Activated T-cell treated with anti-CD3 and anti-CD28 coated beads for 48 hours (primary cell): ENCODE data around the gene DHCR7.

Source experiments
- DNase-seq: peaks from one replicate; pipeline ENCODE4 v3.0.0-alpha.2; 2020; ENCODE audit warnings: low read depth

Gene DHCR7

GRCh38 chr11:71477641-71478527 lies 29.7 kb upstream of the DHCR7 start:
- no peak for DNase-seq

DNA sequence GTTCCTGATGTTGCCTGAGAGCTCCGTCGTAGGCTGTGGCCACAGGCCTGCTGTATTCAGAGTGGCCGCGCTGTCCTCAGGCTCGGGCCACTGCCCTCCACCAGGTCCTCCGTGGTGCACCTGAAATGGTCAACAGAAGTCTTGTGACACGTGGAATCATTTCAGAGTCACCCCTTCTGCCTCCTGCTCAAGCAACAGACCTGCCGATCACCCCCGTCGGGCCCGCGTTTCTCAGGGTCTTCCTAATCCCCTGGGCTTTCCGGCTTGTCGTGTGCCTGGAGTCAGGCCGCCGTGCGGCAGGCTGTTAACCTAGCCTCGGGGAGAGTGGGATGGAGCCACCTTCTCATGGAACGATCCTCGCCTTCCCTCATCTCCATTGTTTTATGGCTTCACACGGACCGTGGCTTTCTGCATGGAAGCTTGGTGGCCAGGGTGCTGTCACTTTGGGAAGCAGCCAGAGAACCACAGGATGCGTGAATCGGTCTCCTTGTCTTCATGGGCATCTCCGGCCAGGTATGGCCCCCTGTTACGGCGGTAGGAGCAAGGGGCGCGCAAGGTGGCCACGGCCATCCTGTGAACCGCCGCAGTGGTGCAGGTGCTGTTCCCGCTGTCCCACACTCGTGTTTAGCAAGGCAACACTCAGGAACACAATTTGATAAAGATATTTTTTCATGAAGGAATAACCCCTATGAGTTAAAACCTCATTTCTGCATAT lies 28.9 kb upstream of the DHCR7 start:
- no peak for DNase-seq

GRCh38 chr11:71476031-71476430 lies 27.8 kb upstream of the DHCR7 start:
- DNase-seq: no peak

- DNase-seq: no peak
Measured at GRCh38 chr11:71474771-71475483, 26.7 kb upstream of the DHCR7 start.

GRCh38 chr11:71474141-71474770 lies 26.1 kb upstream of the DHCR7 start:
- DNase-seq: no peak

GRCh38 chr11:71473793-71474080 lies 25.5 kb upstream of the DHCR7 start:
- DNase-seq: no peak

GRCh38 chr11:71472941-71473792 lies 25.0 kb upstream of the DHCR7 start:
- DNase-seq: no peak

GRCh38 chr11:71472357-71472885 lies 24.2 kb upstream of the DHCR7 start:
- DNase-seq: no peak

- no peak for DNase-seq
Measured at GRCh38 chr11:71470946-71471345, 22.8 kb upstream of the DHCR7 start.

- no peak for DNase-seq
Measured at GRCh38 chr11:71467164-71467563, 19.0 kb upstream of the DHCR7 start.

DNA sequence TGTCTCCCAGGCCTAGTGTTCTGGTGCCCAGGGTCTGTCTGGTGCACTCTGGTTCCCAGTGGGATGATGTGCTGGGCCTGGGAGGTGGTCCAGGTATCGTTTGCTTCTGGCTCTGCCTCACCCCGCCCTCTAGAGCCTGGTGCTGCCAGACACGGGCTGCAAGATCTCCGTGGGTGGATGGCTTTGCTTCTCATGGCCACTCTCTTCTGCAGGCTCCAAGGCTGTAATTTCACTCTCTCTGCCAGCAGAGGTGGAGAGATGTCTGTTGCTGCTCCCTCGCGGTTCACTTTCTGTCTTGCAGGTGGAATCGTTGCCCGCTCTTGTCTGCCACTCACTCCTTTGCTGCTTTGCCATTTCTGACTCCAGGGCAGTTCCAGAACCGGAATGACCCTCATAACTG lies 18.2 kb upstream of the DHCR7 start:
- DNase-seq: no peak

DNA sequence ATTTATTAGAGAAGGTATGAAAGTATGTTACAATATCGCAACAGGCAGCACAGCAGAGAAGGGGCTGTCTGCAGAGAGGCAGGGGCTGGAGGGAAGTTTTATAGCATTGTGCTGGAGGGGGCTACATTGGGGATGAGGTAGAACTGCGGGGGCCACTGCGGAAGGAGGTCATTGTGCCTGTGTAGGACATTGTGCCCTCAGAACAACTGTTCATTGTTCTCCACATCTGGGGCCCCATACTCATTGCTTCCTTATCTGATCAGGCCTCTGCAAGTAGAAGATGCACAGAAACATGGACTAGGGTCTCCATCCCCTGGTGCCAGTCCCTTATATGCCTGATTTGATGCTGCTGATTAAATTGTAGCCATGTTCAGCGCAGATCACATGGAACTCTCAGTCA lies 16.9 kb upstream of the DHCR7 start:
- no peak for DNase-seq

DNA sequence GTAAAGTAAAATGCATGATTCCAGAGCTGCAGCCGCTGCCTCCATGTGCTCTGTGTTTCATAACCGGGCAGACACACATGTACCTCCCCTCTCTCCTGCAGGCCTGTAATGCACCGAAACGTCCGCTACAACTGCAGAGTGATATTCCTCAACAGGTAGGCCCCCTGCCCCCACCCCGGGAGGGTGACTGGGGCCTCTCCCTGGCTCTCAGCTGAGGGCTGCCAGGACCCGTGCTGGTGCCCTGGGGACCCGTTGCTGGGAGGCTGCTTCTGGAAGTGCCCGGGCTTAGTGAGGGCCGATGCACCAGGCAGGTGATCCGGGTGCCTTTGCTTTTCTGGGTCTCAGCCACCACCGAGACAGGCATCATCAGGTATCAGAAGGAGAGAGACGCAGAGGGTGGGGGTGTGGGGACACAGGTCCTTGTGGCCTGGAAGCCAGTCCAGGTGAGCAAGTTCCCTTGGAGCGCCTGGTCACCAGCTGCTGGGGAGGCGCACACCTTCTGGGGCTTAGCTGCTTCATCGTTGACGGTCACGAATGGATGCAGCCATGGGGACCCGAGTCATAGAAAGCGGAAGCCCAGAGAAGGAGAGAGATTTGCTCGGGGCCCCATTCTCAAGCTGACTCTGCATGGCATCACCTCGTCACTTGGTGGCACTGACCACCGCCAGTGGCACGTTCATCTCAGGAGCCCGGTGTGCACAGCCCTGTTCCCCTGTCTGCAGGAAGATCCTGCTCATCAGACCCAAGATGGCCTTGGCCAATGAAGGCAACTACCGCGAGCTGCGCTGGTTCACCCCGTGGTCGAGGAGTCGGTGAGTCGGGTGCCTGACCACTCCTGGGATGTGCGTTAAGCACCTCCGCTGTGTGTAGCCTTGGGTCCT lies 15.4 kb upstream of the DHCR7 start:
- no peak for DNase-seq

GRCh38 chr11:71462726-71463125 lies 14.5 kb upstream of the DHCR7 start:
- DNase-seq: no peak

DNA sequence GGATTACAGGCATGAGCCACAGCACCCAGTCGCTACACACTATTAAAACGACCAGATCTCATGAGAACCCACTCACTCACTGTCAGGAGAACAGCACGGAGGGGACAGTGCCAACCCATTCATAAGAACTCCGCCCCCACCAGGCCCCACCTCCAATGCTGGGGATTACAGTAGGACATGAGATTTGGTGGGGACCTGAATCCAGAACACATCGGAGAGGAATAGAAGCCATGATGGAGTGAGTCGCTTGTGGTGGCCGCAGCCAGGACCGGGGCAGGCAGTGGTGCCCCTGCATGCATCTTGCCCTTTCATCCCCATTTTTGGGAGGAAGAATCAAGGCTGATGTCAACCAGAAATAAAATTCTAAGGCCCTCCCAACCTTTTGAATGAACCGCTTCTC lies 13.5 kb upstream of the DHCR7 start:
- no peak for DNase-seq

- no peak for DNase-seq
Measured at GRCh38 chr11:71459767-71460320, 11.7 kb upstream of the DHCR7 start.

GRCh38 chr11:71459076-71459766 lies 11.0 kb upstream of the DHCR7 start:
- DNase-seq: no peak

DNA sequence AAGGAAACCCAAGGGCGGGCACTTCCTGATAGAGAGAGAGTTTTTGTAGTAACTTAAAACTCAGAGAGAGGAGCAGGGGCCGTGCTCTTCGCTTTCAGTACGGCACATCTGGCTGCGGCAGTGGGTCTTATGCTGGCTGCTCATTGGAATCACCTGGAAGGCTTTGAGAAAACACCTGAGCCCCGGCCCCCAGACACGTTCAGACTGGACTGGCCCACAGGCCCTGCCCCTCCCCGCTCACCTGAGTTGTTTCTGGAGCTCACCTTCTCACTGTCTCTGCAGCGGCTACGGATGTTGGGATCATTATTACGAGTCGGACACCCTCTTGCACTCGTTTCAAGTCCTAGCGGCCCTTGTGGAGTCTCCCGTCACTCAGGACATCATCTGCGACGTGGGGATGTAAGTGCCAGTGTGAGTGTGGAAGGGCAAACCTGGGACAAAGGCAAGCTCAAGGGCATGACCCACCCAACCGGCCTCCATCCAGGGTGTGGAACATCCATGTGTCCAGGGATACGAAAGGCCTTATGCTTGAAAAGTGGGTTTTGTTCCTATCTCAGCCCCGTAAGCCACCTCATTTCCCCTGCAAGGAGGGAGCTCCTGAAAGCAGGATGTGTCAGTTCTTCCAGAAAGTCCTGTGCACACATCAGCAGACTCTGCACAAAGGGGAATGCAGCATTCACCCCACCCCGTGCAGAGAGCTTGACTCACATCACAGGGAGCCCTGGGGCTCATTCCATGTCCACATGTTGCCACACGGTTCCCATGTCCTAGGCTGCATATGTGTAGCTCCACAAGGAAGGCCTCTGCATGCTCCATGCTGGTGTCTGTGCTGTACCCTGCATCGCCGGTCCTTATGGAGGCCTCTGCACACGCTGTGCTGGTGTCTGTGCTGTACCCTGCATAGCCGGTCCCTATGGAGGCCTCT lies 10.2 kb upstream of the DHCR7 start:
- DNase-seq: no peak
